HepG2 (cell line): ENCODE data around the gene MYL12B. TPM values are rescaled to one million over a fixed set of nuclear protein-coding genes. Genes with fewer than 3 reads are reported as not detected.

Experiments
- CHCHD3 ChIP-seq: sonication (generic); formaldehyde crosslinking; IDR thresholded peaks from 2 replicates; pipeline ENCODE4 v1.8.0; 2022; ENCODE audit warnings: mild to moderate bottlenecking, missing genetic modification reagents, moderate library complexity
- FLYWCH1 ChIP-seq: sonication (generic); formaldehyde crosslinking; IDR thresholded peaks from 2 replicates; pipeline ENCODE4 v1.8.1; 2023; ENCODE audit warnings: mild to moderate bottlenecking, missing genetic modification reagents
- KLF12 ChIP-seq: sonication (generic); formaldehyde crosslinking; IDR thresholded peaks from 2 replicates; pipeline ENCODE4 v1.4.0; 2020; ENCODE audit warnings: missing genetic modification reagents, borderline replicate concordance
- PAWR ChIP-seq: sonication (generic); formaldehyde crosslinking; IDR thresholded peaks from 2 replicates; pipeline ENCODE4 v1.4.0; 2020; ENCODE audit warnings: missing genetic modification reagents, mild to moderate bottlenecking, borderline replicate concordance
- PHF20 ChIP-seq: sonication (generic); formaldehyde crosslinking; IDR thresholded peaks from 2 replicates; pipeline ENCODE4 v1.5.0; 2020; ENCODE audit warnings: mild to moderate bottlenecking, missing genetic modification reagents
- SKIL ChIP-seq: sonication (generic); formaldehyde crosslinking; IDR thresholded peaks from 2 replicates; pipeline ENCODE4 v1.8.0; 2022; ENCODE audit warnings: missing genetic modification reagents, mild to moderate bottlenecking, moderate library complexity, borderline replicate concordance
- ZBTB25 ChIP-seq: IDR thresholded peaks from 2 replicates; pipeline ENCODE4 v1.6.1; 2018; ENCODE audit warnings: missing genetic modification reagents
- ZNF142 ChIP-seq: sonication (generic); formaldehyde crosslinking; IDR thresholded peaks from 2 replicates; pipeline ENCODE4 v1.4.0; 2020; ENCODE audit warnings: missing genetic modification reagents
- ZNF577 ChIP-seq: sonication (generic); formaldehyde crosslinking; IDR thresholded peaks from 2 replicates; pipeline ENCODE4 v1.4.0; 2020; ENCODE audit warnings: mild to moderate bottlenecking, low read depth, missing genetic modification reagents, borderline replicate concordance
- polyA plus RNA-seq, 8 experiments: library from polyadenylated mRNA; depleted of rRNA in 3 of 8; stranded (reverse) in 7 of 8; unstranded in 1 of 8; fragments of >200 nt; fragmentation: Illumina TruSeq in 4 of 8; extraction: Trizol in 4 of 8; gene quantifications; 2 replicates each; pipeline versions ENCODE4 v1.2.1 to v1.2.3, GENCODE V29; 2011 to 2016; ENCODE audit warnings: low read depth in 4 of 8, missing spikeins in 1 of 8, mixed read lengths in 1 of 8; ENCODE audit not compliant: insufficient read depth in 1 of 8
- total RNA-seq, 5 experiments: library from RNA; depleted of rRNA; stranded (reverse); fragments of >200 nt; fragmentation: Illumina TruSeq; extraction: Trizol; gene quantifications; 2 replicates each; pipeline ENCODE4 v1.2.3, GENCODE V29; 2016; ENCODE audit warnings: low read depth in 1 of 5

MYL12B gene
- total and polyA plus RNA-seq, 2 of the 13 experiments (the other 11 are each of a cell fraction or from before 2014, with no cell fraction given) = 265 to 340 TPM

GRCh38 chr18:3217948-3218647 lies 43.8 kb upstream of the MYL12B start (continued):
- no peak for TF ChIP-seq PAWR (CRISPR knock-in tag)
- TF ChIP-seq CHCHD3 = no peak
- TF ChIP-seq FLYWCH1 = no peak
- TF ChIP-seq ZNF577 (CRISPR knock-in tag) = no peak
- TF ChIP-seq KLF12 (CRISPR knock-in tag) = no peak
- no peak for TF ChIP-seq ZNF142 (CRISPR knock-in tag)
- TF ChIP-seq SKIL = no peak; the same call in 1 of the 2 replicates
- TF ChIP-seq PHF20 (CRISPR knock-in tag) = no peak
- TF ChIP-seq ZBTB25 (CRISPR knock-in tag) = no peak
